Body of pancreas (tissue), 4 donors: Measurements from ENCODE around the gene ME3.

Experiments used
- POLR2A ChIP-seq, 3 donors: fragments of 450-650 bp; IDR thresholded peaks; one replicate each; pipeline ENCODE4 v1.6.1; 2016; ENCODE audit warnings: antibody characterized with exemption in 3 of 3, mild to moderate bottlenecking in 2 of 3
- TF ChIP-seq, protein P1 (sequence below), 7 experiments: fragments of 450-650 bp in 4 of 7; fragments of 200-600 bp in 3 of 7; sonication (generic) in 3 of 7; IDR thresholded peaks; one replicate each; pipeline ENCODE4 v1.5.1; 2016 to 2019; ENCODE audit warnings: antibody characterized with exemption in 7 of 7

DNA sequence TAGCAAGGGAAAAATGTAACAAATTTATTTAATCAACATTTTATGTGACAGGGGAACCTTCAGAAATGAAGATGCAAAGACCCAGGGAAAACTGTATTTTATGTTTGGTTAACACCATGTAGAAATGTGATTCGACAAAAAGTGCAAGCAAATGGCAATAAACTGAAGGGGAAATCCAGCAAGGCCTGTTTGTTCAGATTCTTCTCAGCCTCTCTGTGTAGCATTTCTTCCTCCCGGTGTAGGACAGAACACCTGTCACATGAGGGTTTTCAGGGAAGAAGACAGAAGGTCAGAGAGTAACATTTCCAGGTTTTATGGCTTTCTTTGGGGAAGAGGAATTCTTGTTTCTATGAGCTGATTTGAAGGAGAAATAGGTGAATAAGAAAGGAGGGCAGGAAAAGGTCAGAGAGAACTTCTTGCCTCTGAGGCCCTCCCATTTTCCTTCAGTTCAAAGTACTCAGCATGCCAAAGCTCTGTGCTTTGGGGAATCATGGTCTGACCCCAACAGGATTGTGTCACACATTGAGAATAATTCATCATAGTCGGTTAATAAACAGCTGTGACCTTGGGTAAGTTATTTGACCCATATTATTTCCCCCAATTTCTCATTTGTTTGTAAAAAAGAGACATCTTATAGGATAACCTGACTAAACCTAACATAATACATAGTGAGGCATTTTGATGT, 45.5 kb upstream of the ME3 start:
- TF ChIP-seq POLR2A (IDR thresholded peaks at IDR 0.05) = no peak
- TF ChIP-seq, protein P1, sequence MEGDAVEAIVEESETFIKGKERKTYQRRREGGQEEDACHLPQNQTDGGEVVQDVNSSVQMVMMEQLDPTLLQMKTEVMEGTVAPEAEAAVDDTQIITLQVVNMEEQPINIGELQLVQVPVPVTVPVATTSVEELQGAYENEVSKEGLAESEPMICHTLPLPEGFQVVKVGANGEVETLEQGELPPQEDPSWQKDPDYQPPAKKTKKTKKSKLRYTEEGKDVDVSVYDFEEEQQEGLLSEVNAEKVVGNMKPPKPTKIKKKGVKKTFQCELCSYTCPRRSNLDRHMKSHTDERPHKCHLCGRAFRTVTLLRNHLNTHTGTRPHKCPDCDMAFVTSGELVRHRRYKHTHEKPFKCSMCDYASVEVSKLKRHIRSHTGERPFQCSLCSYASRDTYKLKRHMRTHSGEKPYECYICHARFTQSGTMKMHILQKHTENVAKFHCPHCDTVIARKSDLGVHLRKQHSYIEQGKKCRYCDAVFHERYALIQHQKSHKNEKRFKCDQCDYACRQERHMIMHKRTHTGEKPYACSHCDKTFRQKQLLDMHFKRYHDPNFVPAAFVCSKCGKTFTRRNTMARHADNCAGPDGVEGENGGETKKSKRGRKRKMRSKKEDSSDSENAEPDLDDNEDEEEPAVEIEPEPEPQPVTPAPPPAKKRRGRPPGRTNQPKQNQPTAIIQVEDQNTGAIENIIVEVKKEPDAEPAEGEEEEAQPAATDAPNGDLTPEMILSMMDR (IDR thresholded peaks at IDR 0.05) = no peak
